Measurements from ENCODE around the gene CAMK4.
A peak's percentile ranks its signal among the peaks of the same experiment; 100 is the strongest.

Gene CAMK4

GRCh38 chr5:111507276-111507675, 283.1 kb downstream of the CAMK4 start:
- DNase-seq = no peak

GRCh38 chr5:111509119-111509518, 284.9 kb downstream of the CAMK4 start:
- DNase-seq = no peak

- no peak for DNase-seq
Observed at GRCh38 chr5:111511174-111511830, 287.1 kb downstream of the CAMK4 start.

- no peak for DNase-seq
Observed at GRCh38 chr5:111511831-111512374, 287.7 kb downstream of the CAMK4 start.

- DNase-seq = peak; percentile 79
Observed at GRCh38 chr5:111512375-111513130, 288.4 kb downstream of the CAMK4 start, which contains the start of gene STARD4. STARD4 (minus strand) TSS chr5:111512535; CDS start chr5:111507433, 5,102 bp downstream.

GRCh38 chr5:111513131-111513520, 288.9 kb downstream of the CAMK4 start:
- DNase-seq = no peak

GRCh38 chr5:111514087-111514486, 289.9 kb downstream of the CAMK4 start:
- DNase-seq = no peak

GRCh38 chr5:111517853-111518501, 293.8 kb downstream of the CAMK4 start:
- DNase-seq = no peak

GRCh38 chr5:111518777-111519176, 294.6 kb downstream of the CAMK4 start:
- DNase-seq = no peak

- DNase-seq = no peak
Observed at GRCh38 chr5:111520908-111521307, 296.7 kb downstream of the CAMK4 start.

- no peak for DNase-seq
Observed at GRCh38 chr5:111528056-111528455, 303.9 kb downstream of the CAMK4 start.

- DNase-seq = no peak
Observed at GRCh38 chr5:111530298-111530740, 306.1 kb downstream of the CAMK4 start.

GRCh38 chr5:111532886-111533582, 308.9 kb downstream of the CAMK4 start:
- no peak for DNase-seq

- DNase-seq = no peak
Observed at GRCh38 chr5:111535879-111536549, 311.8 kb downstream of the CAMK4 start.

GRCh38 chr5:111537141-111538024, 313.2 kb downstream of the CAMK4 start:
- DNase-seq = no peak
